Heart right ventricle (tissue), 16 donors: Measurements from ENCODE around the gene AGT. TPM values are rescaled to one million over a fixed set of nuclear protein-coding genes. Genes with fewer than 3 reads are reported as not detected.

Experiments used
- ATAC-seq, 8 donors: fragments of 200-7000 bp; cut with Tn5 transposase; one replicate each; pipeline ENCODE4 v1.9.1; 2020; ENCODE audit warnings: mild to moderate bottlenecking in 8 of 8, moderate library complexity in 8 of 8, moderate number of reproducible peaks in 1 of 8
- DNase-seq, 2 donors: peaks; one replicate each; pipeline ENCODE4 v3.0.0-alpha.2; 2020
- H3K27ac ChIP-seq, 10 donors: fragments of 200-600 bp; sonication (generic) in 2 of 10; one replicate each; pipeline versions ENCODE4 v1.5.0 to v1.8.0; 2020 to 2022; ENCODE audit warnings: mild to moderate bottlenecking in 3 of 10
- H3K27me3 ChIP-seq, 7 donors: fragments of 200-600 bp; one replicate each; pipeline ENCODE4 v1.8.0; 2021 to 2022; ENCODE audit warnings: mild to moderate bottlenecking in 2 of 7
- H3K36me3 ChIP-seq, 9 donors: fragments of 200-600 bp; sonication (generic) in 1 of 9; one replicate each; pipeline versions ENCODE4 v1.5.0 to v1.8.0; 2020 to 2022; ENCODE audit warnings: mild to moderate bottlenecking in 2 of 9
- H3K4me1 ChIP-seq, 9 donors: fragments of 200-600 bp; sonication (generic) in 1 of 9; one replicate each; pipeline versions ENCODE4 v1.5.0 to v1.8.0; 2020 to 2022; ENCODE audit warnings: mild to moderate bottlenecking in 4 of 9
- H3K4me3 ChIP-seq, 10 donors: fragments of 200-600 bp; sonication (generic) in 2 of 10; one replicate each; pipeline versions ENCODE4 v1.5.0 to v1.8.0; 2020 to 2022; ENCODE audit warnings: mild to moderate bottlenecking in 7 of 10, moderate library complexity in 2 of 10
- H3K9me3 ChIP-seq, 11 donors: fragments of 200-600 bp in 10 of 11; sonication (generic) in 2 of 11; one replicate each; pipeline versions ENCODE4 v1.5.0 to v1.8.0; 2013 to 2022; ENCODE audit warnings: mild to moderate bottlenecking in 2 of 11, control low read depth in 1 of 11, moderate library complexity in 1 of 11
- WGBS, 2 donors: extraction: QIAGEN DNeasy Blood & Tissue Kit; methylation state at CpG; one replicate each; pipeline ENCODE4 v1.1.7; 2013; ENCODE audit warnings: inconsistent platforms in 1 of 2; 5-methylcytosine and 5-hydroxymethylcytosine counted together
- intact Hi-C, 10 donors: fragments of 100-400 bp; cut with DNase I; formaldehyde crosslinking; loops; one replicate each; pipeline versions ENCODE4 v1.11.1 to v1.14.2; 2022
- polyA plus RNA-seq, 2 donors: library from polyadenylated mRNA; stranded (reverse); fragments of 200-250 nt; gene quantifications; one replicate each; pipeline ENCODE4 v1.2.3, GENCODE V29; 2013
- total RNA-seq, 10 donors: library from RNA; stranded (reverse); fragmentation: NEBNext Ultra II Directional in 3 of 10; extraction: Animal tissue kit (Norgen Biotek cat#: 25700) in 3 of 10; gene quantifications; one replicate each; pipeline versions ENCODE4 v1.2.1 to v1.2.4, GENCODE V29; 2021 to 2023
- TF ChIP-seq, protein P1 (sequence below), 9 donors: fragments of 200-600 bp; sonication (generic) in 2 of 9; IDR thresholded peaks; one replicate each; pipeline versions ENCODE4 v1.5.0 to v1.8.0; 2021 to 2022; ENCODE audit warnings: antibody characterized with exemption in 9 of 9, mild to moderate bottlenecking in 5 of 9, moderate library complexity in 1 of 9
- donor health status: Arrhythmogenic right ventricular cardiomyopathy.
- donor health status: ischemic (EF 13 %, LVEDD 7.1; RV severe dilation, severe dysfunction).
- donor health status: healthy with polysubstance abuse.
- donor health status: DM: no; HTN: yes; CAD: no.
- donor health status: DM: no; HTN: no; CAD: no.
- donor health status: ischemic (EF 25% LVEDD 6.9; RV normal size, moderate dysfunction).
- donor health status: ischemic (EF 25% LVEDD 5.7; RV mildly dilated, moderate dysfunction).
- donor health status: healthy.
- donor health status: DM: yes; HTN: yes; CAD: no.
- donor health status: Ischemic cardiomyopathy.
- donor health status: ischemic (EF 35%, LVEDD 5.7; RV mildly dilated, moderate dysfunction).
- donor health status: nonischemic (EF 11% LVEDD 7.7; RV severe dilation, severe dysfunction).
- donor health status: DM: yes; HTN: yes; CAD: no.
- donor health status: PGD.
- donor health status: ischemic (EF 29% LVEDD 5.4; RV normal size, mild dysfunction).
- donor health status: nonischemic (EF 23%, LVEDD 6.1; RV moderate dilation, normal function).

Gene AGT
- total and polyA plus RNA-seq, 12 donors, result 44.2 to 94.7 (median 63.3) TPM

DNA sequence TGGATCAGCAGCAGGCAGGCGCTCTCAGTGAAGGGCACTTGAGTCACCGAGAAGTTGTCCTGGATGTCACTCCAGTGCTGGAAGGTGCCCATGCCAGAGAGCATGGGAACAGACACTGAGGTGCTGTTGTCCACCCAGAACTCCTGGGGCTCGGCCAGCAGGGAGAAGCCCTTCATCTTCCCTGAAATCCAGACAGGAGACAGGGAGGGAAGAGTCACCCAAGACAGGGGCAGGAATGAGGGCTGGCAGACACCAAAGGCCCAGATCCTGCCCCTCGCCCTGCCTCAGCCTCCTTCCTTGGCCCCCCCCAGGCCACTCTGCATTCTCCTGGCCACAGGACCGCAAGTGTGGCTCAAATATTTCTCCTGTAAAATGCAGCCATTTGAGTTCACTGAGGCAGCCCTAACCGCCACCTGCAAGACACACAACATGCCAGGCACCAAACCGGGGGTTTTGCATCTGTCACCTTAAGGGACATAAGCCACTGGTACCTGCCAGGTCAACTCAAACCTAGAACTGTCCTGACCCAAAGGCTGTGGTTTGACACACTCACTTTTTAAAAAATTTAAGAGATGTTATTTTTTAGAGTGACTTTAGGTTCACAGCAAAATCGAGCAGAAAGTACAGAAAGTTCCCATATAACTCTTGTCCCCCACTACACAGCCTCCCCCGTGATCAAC lies 7.8 kb downstream of the AGT start:
- no peak for ATAC-seq
- 86 to 87% methylated on average over 9 of the region's 9 CpGs for WGBS, 2 donors
- H3K27ac ChIP-seq, result no peak overlapping the region
- intact Hi-C loops, result no loop called here
- H3K27me3 ChIP-seq, result no peaks in the 10 kb centered on the region
- H3K9me3 ChIP-seq, result no peaks in the 10 kb centered on the region
- no peak overlapping the region for H3K4me3 ChIP-seq
- DNase-seq, result no peak
- H3K36me3 ChIP-seq, result peaks cover 0 to 80% (median 0%) of the 10 kb centered on the region in 9 donors
- TF ChIP-seq, protein P1, sequence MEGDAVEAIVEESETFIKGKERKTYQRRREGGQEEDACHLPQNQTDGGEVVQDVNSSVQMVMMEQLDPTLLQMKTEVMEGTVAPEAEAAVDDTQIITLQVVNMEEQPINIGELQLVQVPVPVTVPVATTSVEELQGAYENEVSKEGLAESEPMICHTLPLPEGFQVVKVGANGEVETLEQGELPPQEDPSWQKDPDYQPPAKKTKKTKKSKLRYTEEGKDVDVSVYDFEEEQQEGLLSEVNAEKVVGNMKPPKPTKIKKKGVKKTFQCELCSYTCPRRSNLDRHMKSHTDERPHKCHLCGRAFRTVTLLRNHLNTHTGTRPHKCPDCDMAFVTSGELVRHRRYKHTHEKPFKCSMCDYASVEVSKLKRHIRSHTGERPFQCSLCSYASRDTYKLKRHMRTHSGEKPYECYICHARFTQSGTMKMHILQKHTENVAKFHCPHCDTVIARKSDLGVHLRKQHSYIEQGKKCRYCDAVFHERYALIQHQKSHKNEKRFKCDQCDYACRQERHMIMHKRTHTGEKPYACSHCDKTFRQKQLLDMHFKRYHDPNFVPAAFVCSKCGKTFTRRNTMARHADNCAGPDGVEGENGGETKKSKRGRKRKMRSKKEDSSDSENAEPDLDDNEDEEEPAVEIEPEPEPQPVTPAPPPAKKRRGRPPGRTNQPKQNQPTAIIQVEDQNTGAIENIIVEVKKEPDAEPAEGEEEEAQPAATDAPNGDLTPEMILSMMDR (IDR thresholded peaks at IDR 0.05), result no peak
- peaks cover 0 to 36% (median 5%) of the 10 kb centered on the region in 9 donors for H3K4me1 ChIP-seq

DNA sequence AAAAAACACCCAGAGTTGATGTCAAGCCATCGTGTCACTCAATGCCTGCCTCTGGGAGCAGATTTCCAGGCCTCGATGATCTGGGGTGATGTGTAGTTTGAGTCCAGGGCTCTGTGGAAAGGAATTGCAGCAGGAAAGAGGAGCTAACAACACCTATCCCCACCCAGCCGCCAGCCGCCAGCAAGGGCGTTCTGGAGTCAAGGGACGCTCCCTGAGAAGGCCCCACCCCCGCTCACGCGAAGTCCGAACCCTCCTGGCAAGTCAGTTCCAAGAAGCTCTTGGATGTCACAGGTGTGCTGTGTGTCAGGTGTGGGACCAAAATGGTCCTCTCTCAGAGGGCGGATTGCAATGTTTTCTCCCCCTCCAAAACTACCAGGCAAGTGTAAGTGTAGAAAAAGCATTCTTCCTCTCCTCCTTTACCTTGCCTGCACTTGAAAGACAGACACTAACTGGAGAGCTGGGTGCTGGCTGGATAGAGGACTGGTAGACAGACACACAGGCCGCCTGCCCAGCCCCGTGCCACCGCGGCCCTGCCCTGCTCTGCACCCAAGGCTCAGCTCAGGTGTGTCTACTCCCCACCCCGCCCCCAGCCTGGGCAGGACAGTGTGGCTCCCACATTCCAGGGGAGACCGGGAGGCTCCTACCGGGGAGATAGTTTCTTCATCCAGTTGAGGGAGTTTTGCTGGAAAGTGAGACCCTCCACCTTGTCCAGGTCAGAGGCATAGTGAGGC lies 8.5 kb downstream of the AGT start:
- Histone ChIP-seq H3K4me1 (peaks cover 0 to 31% (median 5%) of the 10 kb centered on the region in 9 donors), H3K27me3 (no peaks in the 10 kb centered on the region), H3K4me3 (no peak overlapping the region), H3K36me3 (peaks cover 0 to 79% (median 0%) of the 10 kb centered on the region in 9 donors), H3K27ac (no peak overlapping the region), H3K9me3 (no peaks in the 10 kb centered on the region)
- intact Hi-C loops, result no loop called here
- DNase-seq (no peak), ATAC-seq (no peak)
- 90% methylated on average over 18 of the region's 18 CpGs for WGBS, 2 donors
- TF ChIP-seq, protein P1 (IDR thresholded peaks at IDR 0.05), result no peak

DNA sequence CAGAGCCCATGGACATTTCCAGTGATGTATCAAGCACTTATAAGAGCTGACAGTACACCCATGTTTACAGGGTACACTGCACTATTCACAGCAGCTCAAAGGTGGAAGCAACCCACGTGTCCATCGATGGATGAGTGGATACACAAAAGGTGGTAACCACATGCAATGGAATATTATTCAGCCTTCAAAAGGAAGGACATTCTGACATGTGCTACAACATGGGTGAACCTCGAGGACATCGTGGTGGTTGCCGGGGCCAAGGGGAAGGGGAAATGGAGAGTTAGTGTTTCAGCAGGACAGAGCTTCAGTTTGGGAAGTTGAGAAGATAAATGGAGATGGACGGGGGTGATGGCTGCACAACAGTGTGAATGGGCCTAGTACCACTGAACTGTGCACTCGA lies 9.1 kb downstream of the AGT start:
- Histone ChIP-seq H3K9me3 (no peaks in the 10 kb centered on the region), H3K4me3 (no peak overlapping the region), H3K27ac (no peak overlapping the region), H3K36me3 (peaks cover 0 to 73% (median 0%) of the 10 kb centered on the region in 9 donors), H3K27me3 (no peaks in the 10 kb centered on the region), H3K4me1 (peaks cover 0 to 25% (median 5%) of the 10 kb centered on the region in 9 donors)
- ATAC-seq (no peak), DNase-seq (no peak)
- 91 to 92% methylated on average over 7 of the region's 7 CpGs for WGBS, 2 donors
- intact Hi-C loops, result no loop called here
- TF ChIP-seq, protein P1 (IDR thresholded peaks at IDR 0.05), result no peak

DNA sequence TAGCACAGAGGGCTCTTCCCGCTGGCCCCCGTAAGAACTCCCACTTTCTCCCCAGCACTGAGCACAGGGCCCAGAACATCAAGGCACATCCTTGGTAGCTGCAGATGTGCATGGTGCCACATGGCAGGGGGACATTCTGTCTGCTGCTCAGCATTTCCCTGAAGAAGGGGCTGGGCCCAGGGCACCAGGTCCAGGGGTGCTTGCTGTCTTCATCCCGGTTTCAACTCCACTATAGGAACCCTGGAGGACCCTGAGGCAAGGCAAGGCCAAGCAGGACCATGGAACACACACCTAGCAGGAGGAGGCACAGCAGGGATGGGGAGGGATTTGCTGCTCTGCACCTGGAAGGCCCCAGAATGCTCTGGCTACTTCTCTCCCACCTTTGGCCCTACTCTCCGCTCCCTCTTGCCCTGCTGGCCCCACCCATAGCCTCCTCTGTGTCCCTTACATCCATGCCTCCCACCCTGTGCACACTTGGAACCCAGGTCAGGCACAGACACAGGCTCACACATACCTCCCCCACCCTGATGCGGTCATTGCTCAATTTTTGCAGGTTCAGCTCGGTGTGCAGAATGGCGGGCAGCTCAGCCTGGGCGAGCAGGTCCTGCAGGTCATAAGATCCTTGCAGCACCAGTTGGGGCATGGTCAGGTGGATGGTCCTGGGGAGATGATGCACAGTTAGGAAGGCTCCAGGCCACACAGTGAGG lies 10.1 kb downstream of the AGT start:
- intact Hi-C loops, result no loop called here
- no peak for DNase-seq

More for the DNA sequence above, 10.1 kb downstream of the AGT start:
- TF ChIP-seq, protein P1 (IDR thresholded peaks at IDR 0.05), result no peak
- Histone ChIP-seq H3K27me3 (no peaks in the 10 kb centered on the region), H3K27ac (no peak overlapping the region), H3K9me3 (no peaks in the 10 kb centered on the region), H3K4me1 (peaks cover 0 to 15% (median 3%) of the 10 kb centered on the region in 9 donors), H3K4me3 (no peak overlapping the region), H3K36me3 (peaks cover 0 to 67% (median 0%) of the 10 kb centered on the region in 9 donors)
- whole genome bisulfite sequencing, 2 donors, result 94 to 98% methylated on average over 8 of the region's 8 CpGs
- ATAC-seq, result no peak
